GM19035 (cell line): ENCODE results near the gene FAM47E.

Source experiments
- ATAC-seq: cut with Tn5 transposase; IDR thresholded peaks from one replicate; pipeline ENCODE4 v1.9.1; 2021; ENCODE audit not compliant: unreplicated experiment

Gene FAM47E

DNA sequence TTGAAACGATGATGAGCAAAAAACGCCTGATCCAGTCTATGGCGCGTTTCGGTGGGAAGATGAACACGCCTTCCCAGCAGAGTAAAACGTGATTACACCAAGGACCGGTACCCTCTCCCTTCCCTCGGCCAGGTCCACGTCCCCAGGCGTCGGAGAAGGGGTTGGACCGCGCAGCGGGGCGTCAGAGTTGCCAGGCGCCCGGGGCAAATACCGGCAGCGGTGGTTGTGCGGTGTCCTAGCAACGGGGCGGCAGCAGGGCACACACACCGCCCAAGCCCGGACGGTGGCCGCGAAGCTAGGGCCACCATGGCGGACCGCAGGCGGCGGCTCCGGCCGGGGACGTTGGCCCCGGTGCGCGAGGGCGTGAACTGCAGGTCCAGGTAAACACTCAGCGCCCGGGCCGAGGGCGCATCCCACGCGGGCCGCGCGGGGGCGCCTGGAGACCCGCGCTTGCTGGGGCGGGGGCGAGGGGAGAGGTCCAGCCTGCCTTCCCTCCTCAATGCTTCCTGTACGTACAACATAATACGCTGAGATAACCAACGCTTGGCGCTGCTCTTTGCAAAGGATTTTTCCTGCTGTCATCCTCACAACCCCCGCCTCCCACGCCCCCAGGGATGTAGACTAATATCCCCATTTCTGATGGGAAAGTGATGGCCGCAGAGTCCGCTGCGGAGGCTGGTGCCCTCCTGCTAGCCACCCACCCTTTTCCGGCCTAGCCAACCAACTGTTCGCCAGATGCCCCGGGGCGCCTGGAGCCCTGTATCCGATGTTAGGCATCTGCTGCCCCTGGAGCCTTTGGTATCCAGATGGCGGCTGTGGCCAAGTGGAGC, at the start of gene FAM47E:
Gene FAM47E (plus strand): TSS at position 281 of the 830 bp plus-strand sequence. CDS start 26 bp downstream, at position 307.
- no peak for ATAC-seq

DNA sequence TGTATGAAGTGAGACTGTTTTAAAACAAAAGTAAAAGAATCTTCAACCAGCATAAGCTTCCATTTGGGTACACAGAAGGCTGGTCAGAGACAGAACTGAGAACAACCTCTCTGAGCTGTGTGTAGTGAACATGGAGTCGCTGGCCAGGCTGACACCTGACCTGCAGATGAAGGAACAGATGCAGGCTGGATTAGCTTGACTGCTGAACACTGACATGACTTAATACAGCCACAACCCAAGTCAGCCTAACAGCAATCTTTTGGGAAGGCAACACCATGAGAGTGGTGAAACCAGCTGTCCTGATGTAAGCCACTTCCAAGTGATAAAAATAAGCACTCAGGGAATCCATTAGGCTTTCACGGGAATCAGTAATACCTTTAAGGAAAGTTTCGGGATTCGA, 48.0 kb upstream of the FAM47E start:
- no peak for ATAC-seq

GRCh38 chr4:76204936-76205335, 46.6 kb upstream of the FAM47E start:
- no peak for ATAC-seq

DNA sequence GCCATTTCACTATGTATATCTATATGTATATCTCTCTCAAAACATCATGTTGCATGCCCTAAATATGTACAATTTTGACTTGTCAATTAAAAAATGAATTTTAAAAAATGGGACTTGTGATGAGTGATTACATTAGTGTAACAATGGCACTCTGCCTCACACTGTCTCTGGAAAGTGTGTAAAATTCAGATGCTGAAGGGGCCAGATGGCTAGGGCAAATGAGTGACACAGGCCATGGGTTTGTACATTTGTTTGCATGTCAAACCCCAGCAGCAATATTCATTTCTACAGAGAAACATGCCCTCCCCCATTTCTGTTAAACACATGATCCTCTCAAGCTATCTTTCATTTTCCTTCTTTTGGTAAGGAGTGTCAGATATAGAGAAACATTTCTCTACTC, 46.0 kb upstream of the FAM47E start:
- ATAC-seq = no peak

DNA sequence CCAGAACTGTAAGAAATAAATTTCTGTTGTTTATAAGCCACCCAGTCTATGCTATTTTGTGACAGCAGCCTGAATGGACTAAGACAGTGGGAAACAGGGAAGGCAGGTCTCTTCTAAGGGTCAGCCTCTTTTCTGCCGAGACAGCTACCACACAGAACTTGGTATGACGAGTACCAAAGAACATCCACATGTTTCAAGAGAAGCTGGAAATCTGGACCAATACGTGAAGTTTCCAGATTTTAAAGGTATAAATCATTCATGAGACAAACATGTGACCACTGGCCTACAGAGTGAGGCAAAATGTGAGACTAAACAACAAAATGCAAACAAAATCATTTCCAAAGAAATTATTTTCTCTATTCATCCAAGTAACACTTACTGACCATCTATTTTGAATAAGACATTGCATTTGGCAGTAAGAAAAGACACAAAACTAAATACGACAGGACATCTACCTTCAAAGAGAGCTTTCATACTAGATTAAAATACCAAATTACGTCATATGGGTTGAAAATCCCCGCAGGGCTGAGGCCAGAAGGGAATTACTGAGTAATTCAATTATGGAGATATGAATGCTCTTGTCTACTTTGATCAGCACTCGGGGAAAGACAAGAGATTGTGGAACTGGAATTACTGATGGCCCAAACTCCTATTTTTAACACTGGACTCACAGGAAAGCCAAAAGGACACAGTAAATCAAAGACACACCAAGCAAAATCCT, 45.1 kb upstream of the FAM47E start:
- ATAC-seq = no peak

GRCh38 chr4:76207549-76207948, 44.0 kb upstream of the FAM47E start:
- no peak for ATAC-seq

- no peak for ATAC-seq
Measured at GRCh38 chr4:76208005-76208765, 43.3 kb upstream of the FAM47E start.

- ATAC-seq = no peak
Measured at GRCh38 chr4:76209881-76210280, 41.6 kb upstream of the FAM47E start.

DNA sequence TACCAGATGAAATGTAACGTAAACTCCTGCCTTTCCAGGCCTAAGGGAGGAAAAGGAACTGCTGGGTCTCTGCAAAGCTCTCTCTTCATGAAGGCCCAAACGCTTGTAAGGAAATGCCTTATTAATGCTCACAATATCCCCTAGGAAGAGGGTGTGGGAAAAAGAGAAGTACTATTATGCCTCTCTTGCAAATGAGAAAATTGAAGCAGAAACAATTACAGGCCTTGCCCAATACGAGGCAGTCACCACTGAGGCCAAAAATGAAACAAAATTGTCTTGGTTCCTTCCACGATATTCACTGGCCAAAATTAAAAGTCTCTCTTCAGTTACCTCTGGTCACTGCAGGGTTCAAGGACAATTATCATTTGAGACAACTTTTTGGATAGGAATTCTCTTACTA, 41.1 kb upstream of the FAM47E start:
- no peak for ATAC-seq

- no peak for ATAC-seq
Measured at GRCh38 chr4:76211769-76212708, 39.5 kb upstream of the FAM47E start.

DNA sequence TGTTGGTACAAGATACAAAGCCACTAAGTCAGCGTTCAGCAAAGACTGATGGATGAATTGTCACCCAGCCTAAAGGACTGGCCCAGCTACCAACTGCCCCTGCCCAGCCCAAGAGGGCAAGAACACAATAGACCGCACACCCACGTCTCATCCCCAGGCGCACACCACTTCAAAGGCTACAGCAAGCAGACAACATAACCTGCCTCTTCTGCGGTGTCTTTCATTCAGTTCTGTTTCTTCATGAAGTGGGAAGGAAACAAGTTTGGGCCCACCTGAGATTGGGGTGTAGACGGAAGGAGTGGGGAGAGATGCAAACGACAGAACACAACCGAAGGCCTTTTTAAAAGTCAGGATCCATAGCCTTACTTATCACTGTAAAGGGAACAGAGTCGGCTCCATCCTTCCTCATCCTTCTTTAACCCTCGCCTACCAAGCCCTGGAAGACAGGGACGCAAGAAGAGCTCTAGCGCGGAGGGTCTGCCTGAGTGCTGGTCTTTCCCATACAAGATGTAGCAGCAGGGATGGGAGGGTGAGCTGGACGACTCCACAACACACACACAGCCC, 38.6 kb upstream of the FAM47E start:
- no peak for ATAC-seq

DNA sequence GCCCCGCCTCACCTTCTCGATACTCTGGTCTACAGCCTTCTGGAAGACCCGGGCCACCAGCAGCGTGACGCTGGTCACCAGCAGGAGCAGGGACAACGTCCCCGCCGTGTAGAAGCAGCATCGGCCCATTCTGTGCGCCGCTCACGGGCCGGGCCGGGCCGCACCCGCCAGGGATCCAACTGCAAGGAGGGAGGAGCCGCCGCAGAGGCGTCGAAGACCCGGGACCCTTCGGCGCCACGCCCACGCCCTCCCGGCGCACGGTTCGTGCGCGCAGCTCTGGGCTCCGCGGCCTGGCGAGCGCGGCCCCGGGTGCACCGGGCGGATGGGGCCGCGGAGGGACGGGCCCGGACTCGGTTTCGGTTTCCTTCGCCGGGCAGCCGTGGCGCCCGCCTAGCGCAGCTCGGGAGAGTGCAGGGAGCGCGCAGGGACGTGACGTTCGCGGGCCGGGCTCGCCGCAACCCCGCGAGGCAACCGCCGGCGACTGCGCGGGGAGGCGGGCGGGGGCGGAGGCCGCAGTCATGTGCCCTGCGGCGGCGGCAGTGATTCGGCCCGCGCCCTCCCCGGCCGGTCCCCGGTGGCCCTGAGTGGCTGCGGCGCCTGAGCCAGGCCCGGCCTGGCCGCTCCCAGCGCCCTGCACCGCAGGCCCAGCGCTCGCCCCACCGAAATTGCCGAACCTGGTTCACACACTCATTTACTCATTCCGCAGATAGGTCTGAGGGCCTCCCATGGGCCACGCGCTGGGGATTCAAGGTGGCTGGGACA, 37.9 kb upstream of the FAM47E start, which contains the start of gene SCARB2:
Gene SCARB2 (minus strand): TSS at position 410 of the 762 bp plus-strand sequence. CDS start 281 bp downstream, at position 129.
- ATAC-seq = peak; percentile 76

DNA sequence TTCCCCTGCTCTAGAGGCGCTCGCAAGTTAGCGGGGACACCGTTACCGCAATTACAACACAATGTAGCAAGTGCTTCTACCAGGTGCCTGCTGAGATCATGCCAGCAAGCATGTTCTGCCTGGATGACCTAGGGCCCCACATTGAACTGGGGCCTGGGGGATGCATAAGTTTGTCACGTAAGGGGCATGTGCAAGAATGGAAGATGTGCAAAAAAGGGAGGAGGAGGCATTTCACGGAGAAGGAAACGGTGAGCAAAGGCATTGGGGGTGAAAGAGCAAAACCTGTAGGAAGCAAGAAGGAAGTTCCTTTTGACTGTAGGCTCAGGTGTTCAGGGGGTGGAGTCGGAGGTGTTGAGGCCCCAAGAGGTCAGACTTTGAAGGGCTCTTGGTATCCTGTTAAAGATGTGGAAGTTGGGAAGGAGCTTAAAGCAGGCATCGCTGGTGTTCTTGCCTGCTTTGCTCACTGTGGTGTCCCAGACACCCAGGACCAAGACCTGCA, 37.3 kb upstream of the FAM47E start:
- ATAC-seq = no peak

- no peak for ATAC-seq
Measured at GRCh38 chr4:76215077-76215476, 36.4 kb upstream of the FAM47E start.

DNA sequence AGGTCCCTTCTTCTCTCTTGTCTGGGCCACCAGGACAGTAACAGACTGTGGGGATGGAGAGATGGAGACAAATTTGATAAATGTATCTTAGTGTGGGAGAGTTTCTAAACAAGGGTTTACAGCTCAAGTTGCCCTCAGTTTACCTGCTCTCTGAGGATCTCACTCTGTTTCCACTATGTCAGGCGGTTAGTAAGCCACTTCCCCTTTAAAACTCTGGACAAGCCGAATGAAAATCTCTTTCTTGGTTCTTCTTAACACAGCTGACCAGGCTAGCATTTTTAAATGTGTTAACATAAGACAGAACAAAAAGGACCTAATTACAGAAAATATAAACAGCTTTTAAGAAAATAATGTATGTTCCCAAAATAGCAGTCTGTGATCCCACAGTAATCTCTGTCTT, 35.0 kb upstream of the FAM47E start:
- no peak for ATAC-seq

GRCh38 chr4:76216975-76217814, 34.3 kb upstream of the FAM47E start:
- no peak for ATAC-seq

GRCh38 chr4:76219299-76220055, 32.0 kb upstream of the FAM47E start:
- no peak for ATAC-seq
